Lower leg skin (tissue), 4 donors: Measurements from ENCODE around the gene JPH3. TPM values are rescaled to one million over a fixed set of nuclear protein-coding genes. Genes with fewer than 3 reads are reported as not detected.

Experiments
- DNase-seq, 2 donors: peaks; one replicate each; pipeline ENCODE4 v3.0.0-alpha.2; 2019; ENCODE audit warnings: low spot score in 2 of 2
- H3K4me3 ChIP-seq: fragments of 200-600 bp; sonication (generic); 2 replicates; pipeline ENCODE4 v1.5.1; 2017; ENCODE audit warnings: mild to moderate bottlenecking, low read depth; ENCODE audit not compliant: poor library complexity, severe bottlenecking
- POLR2A ChIP-seq, 2 donors: fragments of 450-650 bp; IDR thresholded peaks; one replicate each; pipeline ENCODE4 v1.6.1; 2016 to 2017; ENCODE audit warnings: antibody characterized with exemption in 2 of 2, mild to moderate bottlenecking in 1 of 2, moderate library complexity in 1 of 2
- WGBS, 2 donors: methylation state at CpG; one replicate each; pipeline ENCODE4 v1.1.5; 2018; 5-methylcytosine and 5-hydroxymethylcytosine counted together
- intact Hi-C: fragments of 100-400 bp; cut with DNase I; formaldehyde crosslinking; loops from one replicate; pipeline ENCODE4 v1.15.0; 2023; ENCODE audit warnings: low total_unique reads
- total RNA-seq, 4 donors: library from RNA; depleted of rRNA; stranded (reverse); fragments of >200 nt; gene quantifications; one replicate each; pipeline ENCODE4 v1.1.0, GENCODE V29; 2016
- TF ChIP-seq, protein P1 (sequence below), 3 donors: fragments of 450-650 bp; IDR thresholded peaks; one replicate each; pipeline ENCODE4 v1.5.1; 2016; ENCODE audit warnings: antibody characterized with exemption in 3 of 3, mild to moderate bottlenecking in 3 of 3, moderate library complexity in 2 of 3

Gene JPH3
- total RNA-seq, 4 donors from 2014 or later = not detected

DNA sequence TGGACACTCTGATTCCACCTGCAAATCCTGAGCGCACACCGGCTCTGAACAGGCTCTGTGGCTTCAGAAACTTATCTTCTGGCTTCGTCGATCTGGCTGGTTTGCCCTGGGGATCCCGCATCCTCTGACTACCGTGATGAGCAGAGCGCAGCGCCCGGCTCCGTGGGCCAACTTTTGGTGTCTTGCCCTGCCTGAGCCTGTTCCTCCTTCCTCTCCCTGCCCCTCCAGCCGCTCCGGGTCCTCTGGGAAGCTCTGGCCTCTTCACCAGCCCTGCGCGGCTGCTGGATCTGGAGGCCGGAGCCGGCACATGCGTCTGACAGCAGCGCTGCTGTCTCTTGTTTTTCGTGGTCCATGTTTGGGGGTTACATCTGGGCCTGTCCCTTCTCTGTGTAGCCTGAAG lies 65.6 kb downstream of the JPH3 start:
- no peak overlapping the region for H3K4me3 ChIP-seq
- WGBS, 2 donors = 82 to 85% methylated on average over 19 of the region's 19 CpGs
- no peak for DNase-seq
- TF ChIP-seq, protein P1, sequence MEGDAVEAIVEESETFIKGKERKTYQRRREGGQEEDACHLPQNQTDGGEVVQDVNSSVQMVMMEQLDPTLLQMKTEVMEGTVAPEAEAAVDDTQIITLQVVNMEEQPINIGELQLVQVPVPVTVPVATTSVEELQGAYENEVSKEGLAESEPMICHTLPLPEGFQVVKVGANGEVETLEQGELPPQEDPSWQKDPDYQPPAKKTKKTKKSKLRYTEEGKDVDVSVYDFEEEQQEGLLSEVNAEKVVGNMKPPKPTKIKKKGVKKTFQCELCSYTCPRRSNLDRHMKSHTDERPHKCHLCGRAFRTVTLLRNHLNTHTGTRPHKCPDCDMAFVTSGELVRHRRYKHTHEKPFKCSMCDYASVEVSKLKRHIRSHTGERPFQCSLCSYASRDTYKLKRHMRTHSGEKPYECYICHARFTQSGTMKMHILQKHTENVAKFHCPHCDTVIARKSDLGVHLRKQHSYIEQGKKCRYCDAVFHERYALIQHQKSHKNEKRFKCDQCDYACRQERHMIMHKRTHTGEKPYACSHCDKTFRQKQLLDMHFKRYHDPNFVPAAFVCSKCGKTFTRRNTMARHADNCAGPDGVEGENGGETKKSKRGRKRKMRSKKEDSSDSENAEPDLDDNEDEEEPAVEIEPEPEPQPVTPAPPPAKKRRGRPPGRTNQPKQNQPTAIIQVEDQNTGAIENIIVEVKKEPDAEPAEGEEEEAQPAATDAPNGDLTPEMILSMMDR (IDR thresholded peaks at IDR 0.05) = no peak
- TF ChIP-seq POLR2A (IDR thresholded peaks at IDR 0.05) = no peak
- intact Hi-C loops = no loop called here

DNA sequence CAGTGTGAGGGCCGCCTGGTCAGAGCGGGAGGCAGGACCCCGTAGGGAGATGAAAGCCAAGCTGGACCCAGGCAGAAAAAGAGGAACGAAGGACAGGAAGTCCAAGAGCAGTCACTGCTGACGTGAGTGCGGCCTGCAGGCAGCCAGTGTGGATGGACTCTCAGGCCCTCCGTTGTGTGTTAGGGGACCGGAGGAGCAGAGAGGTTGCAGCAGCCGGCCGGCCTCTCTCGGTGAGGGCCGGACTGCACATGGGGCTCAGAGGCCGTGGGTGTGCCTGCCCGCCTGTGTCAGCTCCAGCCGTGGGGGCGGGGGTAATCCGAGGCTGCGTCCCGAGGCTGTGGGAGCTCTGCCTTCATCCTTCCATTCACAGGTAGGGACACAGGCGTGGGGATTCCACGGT lies 67.4 kb downstream of the JPH3 start:
- no peak for DNase-seq
- TF ChIP-seq, protein P1 (IDR thresholded peaks at IDR 0.05) = no peak
- no peak for TF ChIP-seq POLR2A (IDR thresholded peaks at IDR 0.05)
- 79 to 83% methylated on average over 9 of the region's 21 CpGs for WGBS, 2 donors
- H3K4me3 ChIP-seq = no peak overlapping the region
- intact Hi-C loops = no loop called here

DNA sequence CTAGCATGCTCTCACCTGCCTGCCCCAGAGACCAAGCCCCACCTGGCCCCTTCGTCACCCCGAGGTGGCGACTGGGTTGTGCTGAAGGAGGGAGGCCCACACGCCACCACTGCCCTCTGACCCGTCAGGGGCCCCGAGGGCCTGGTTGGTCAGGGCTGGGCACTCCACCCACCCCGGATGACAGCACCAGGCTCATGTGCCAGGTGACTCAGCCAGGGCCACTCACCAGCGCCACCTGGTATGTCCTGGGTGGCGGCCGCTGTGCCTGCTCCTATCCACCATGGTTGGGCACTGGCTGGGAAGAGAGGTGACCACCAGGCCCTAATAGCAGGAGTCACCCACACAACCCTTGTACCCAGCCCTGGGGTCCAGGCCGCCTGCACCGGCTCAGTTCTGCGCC lies 68.9 kb downstream of the JPH3 start:
- no peak for DNase-seq
- TF ChIP-seq, protein P1 (IDR thresholded peaks at IDR 0.05) = no peak
- TF ChIP-seq POLR2A (IDR thresholded peaks at IDR 0.05) = no peak
- intact Hi-C loops = no loop called here
- 73 to 76% methylated on average over 8 of the region's 13 CpGs for WGBS, 2 donors
- no peak overlapping the region for H3K4me3 ChIP-seq

DNA sequence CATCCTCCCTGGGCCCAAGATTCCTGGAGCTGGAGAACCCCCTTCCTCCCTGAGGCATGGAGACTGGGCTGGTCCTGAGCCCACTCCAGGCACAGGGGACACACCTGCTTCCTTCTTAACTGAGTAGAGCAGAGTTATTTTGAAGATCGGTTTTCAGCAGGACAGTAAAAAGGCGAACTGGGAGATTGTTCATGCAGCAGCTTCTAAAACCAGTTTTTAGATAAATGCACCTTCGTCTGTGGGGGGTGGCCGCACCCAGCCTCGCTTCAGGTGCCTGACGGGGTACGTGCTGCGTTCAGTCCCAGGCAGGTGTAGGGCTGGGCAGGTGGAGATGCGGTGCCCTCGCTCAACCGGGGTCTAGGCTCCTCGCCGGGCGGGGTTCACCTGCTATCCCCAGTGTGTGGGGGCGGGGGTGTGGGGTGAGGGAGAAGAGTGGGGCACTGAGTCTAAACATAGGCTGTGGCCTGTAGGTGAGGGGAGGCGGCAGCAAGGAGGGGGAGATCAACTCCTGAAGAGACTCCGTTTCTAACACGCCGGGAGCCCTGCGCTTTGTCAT lies 69.5 kb downstream of the JPH3 start:
- TF ChIP-seq, protein P1 (IDR thresholded peaks at IDR 0.05) = no peak
- TF ChIP-seq POLR2A (IDR thresholded peaks at IDR 0.05) = no peak
- no peak overlapping the region for H3K4me3 ChIP-seq
- DNase-seq = no peak
- intact Hi-C loops = no loop called here
- 75 to 79% methylated on average over 20 of the region's 20 CpGs for WGBS, 2 donors

DNA sequence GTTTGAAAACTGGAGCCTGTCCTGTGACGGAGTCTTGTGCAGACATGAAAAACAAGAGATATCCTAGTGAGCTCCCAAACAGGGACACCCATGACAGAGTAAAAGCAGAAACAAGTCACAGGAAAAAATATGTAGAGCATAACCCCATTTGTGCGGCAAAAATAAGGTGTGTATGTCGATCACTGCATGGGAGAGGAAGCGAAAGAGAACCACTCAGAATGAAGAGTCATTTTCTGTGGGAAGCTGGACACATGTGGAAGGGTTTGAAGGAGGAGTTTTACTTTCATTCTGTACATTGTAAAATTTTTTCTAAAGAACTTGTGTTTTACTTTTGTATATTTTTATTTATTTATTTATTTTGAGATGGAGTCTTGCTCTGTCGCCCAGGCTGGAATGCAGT lies 72.1 kb downstream of the JPH3 start:
- 76 to 83% methylated on average over 5 of the region's 5 CpGs for WGBS, 2 donors
- DNase-seq = no peak
- no peak overlapping the region for H3K4me3 ChIP-seq
- TF ChIP-seq, protein P1 (IDR thresholded peaks at IDR 0.05) = no peak
- TF ChIP-seq POLR2A (IDR thresholded peaks at IDR 0.05) = no peak
- intact Hi-C loops = no loop called here

DNA sequence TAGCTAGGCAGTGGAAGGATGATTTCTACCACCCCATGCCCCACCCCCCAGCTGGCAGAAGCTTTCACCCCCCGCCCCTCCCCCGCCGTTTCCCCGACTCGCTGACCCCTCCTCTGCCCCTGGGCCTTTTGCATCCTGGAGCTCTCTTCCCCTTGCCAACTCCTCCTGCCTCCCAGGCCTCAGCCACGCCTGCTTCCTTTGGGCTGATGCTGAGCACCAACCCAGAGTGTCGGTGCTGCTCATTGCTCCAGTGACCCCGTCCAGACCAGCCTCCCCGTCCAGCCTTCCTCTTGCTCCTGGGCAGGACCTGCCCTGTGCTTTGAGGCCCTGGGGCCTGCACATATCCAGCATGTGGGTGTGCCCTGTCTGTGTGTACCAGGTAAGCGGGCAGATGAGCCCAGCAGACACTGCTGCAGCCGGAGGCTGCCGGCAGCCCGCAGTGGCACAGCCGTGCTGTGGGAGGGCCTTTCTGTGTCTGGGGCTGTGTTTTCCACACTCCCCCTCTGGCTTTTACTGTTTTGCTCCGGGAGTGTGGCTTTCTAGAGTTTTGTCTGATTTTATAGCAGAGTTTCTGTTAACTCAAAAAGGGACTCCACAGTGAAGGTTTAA lies 72.9 kb downstream of the JPH3 start:
- no peak for DNase-seq
- TF ChIP-seq, protein P1 (IDR thresholded peaks at IDR 0.05) = no peak
- TF ChIP-seq POLR2A (IDR thresholded peaks at IDR 0.05) = no peak
- no peak overlapping the region for H3K4me3 ChIP-seq
- 15 to 18% methylated on average over 15 of the region's 15 CpGs for WGBS, 2 donors
- intact Hi-C loops = no loop called here
